IMR-90 (cell line): ENCODE measurements around the gene CFAP20. TPM values are rescaled to one million over a fixed set of nuclear protein-coding genes. Genes with fewer than 3 reads are reported as not detected.
A peak's percentile ranks its signal among the peaks of the same experiment; 100 is the strongest.

ENCODE experiments used
- ATAC-seq: fragments of 200-7000 bp; cut with Tn5 transposase; 2 replicates; pipeline ENCODE4 v1.9.1; 2020; ENCODE audit warnings: low read depth, mild to moderate bottlenecking, moderate library complexity
- BruUV-seq: library from RNA; stranded (reverse); fragments of 400-500 nt; replicated peaks from 2 replicates; lab custom pipeline; 2021; lab: Mats Ljungman, UMichigan
- CTCF ChIA-PET: fragments of 300-600 bp; formaldehyde crosslinking; extraction: SDS; loops from one replicate; lab custom pipeline; 2021; ENCODE audit warnings: antibody characterized with exemption; lab: Yijun Ruan, JAX
- POLR2A ChIA-PET: fragments of 300-600 bp; sonication (Branson Sonifier 250); formaldehyde crosslinking; loops from one replicate; lab custom pipeline; 2022; ENCODE audit warnings: antibody characterized with exemption; ENCODE audit not compliant: unreplicated experiment; lab: Charles Lee
- DNase-seq: peaks from one replicate; pipeline ENCODE4 v3.0.0; 2013
- H2AFZ ChIP-seq: replicated peaks from 2 replicates; pipeline ENCODE3; 2013; ENCODE audit warnings: low read length, mild to moderate bottlenecking; ENCODE audit not compliant: poor library complexity
- H2AK5ac ChIP-seq: 2 replicates; pipeline ENCODE4 v1.6.1; 2013; ENCODE audit warnings: low read depth, low read length, inconsistent platforms
- H2AK9ac ChIP-seq: replicated peaks from 2 replicates; pipeline ENCODE3; 2013; ENCODE audit warnings: mild to moderate bottlenecking, low read depth, low read length, moderate library complexity; ENCODE audit not compliant: poor library complexity
- H2BK120ac ChIP-seq: 2 replicates; pipeline ENCODE4 v1.6.1; 2013; ENCODE audit warnings: low read depth, low read length, inconsistent platforms
- H2BK15ac ChIP-seq: 3 replicates; pipeline ENCODE4 v1.6.1; 2013; ENCODE audit warnings: low read depth, low read length, inconsistent platforms
- H2BK20ac ChIP-seq: 2 replicates; pipeline ENCODE4 v1.6.1; 2013; ENCODE audit warnings: low read depth, mild to moderate bottlenecking, inconsistent platforms, low read length, moderate library complexity
- H2BK5ac ChIP-seq: 2 replicates; pipeline ENCODE4 v1.6.1; 2013; ENCODE audit warnings: mild to moderate bottlenecking, low read depth, low read length, inconsistent platforms; ENCODE audit not compliant: poor library complexity, severe bottlenecking
- H3K14ac ChIP-seq: replicated peaks from 2 replicates; pipeline ENCODE4 v1.6.1; 2013; ENCODE audit warnings: low read depth, low read length, inconsistent platforms
- H3K18ac ChIP-seq: 2 replicates; pipeline ENCODE4 v1.6.1; 2013; ENCODE audit warnings: low read depth, low read length, control low read depth
- H3K23ac ChIP-seq: 2 replicates; pipeline ENCODE4 v1.6.1; 2013; ENCODE audit warnings: low read depth, low read length, inconsistent platforms
- H3K27ac ChIP-seq: 2 replicates; pipeline ENCODE4 v1.5.1; 2013; ENCODE audit warnings: mild to moderate bottlenecking, control low read depth, low read length; ENCODE audit not compliant: insufficient read depth
- H3K27me3 ChIP-seq: 2 replicates; pipeline ENCODE4 v1.6.1; 2013; ENCODE audit warnings: low read length; ENCODE audit not compliant: control insufficient read depth, insufficient read depth
- H3K36me3 ChIP-seq: 2 replicates; pipeline ENCODE4 v1.6.1; 2013; ENCODE audit warnings: low read length, mixed read lengths; ENCODE audit not compliant: control insufficient read depth, insufficient read depth
- H3K4ac ChIP-seq: 2 replicates; pipeline ENCODE4 v1.6.1; 2013; ENCODE audit warnings: low read depth, low read length, inconsistent platforms
- H3K4me1 ChIP-seq: 2 replicates; pipeline ENCODE4 v1.6.1; 2013; ENCODE audit warnings: low read length, mixed read lengths; ENCODE audit not compliant: control insufficient read depth, insufficient read depth
- H3K4me2 ChIP-seq: 2 replicates; pipeline ENCODE4 v1.6.1; 2013; ENCODE audit warnings: low read depth, mild to moderate bottlenecking, control low read depth, low read length, moderate library complexity
- H3K4me3 ChIP-seq: 2 replicates; pipeline ENCODE4 v1.5.1; 2013; ENCODE audit warnings: low read depth, mild to moderate bottlenecking, control low read depth, low read length, moderate library complexity; ENCODE audit not compliant: insufficient read depth
- H3K56ac ChIP-seq: 2 replicates; pipeline ENCODE4 v1.6.1; 2013; ENCODE audit warnings: low read length, inconsistent platforms; ENCODE audit not compliant: insufficient read depth; ENCODE audit errors: extremely low read depth
- H3K79me1 ChIP-seq, 2 experiments: 2 replicates each; pipeline ENCODE4 v1.6.1; 2013; ENCODE audit warnings: low read length in 2 of 2, inconsistent platforms in 1 of 2, low read depth in 1 of 2
- H3K9ac ChIP-seq: 2 replicates; pipeline ENCODE4 v1.6.1; 2013; ENCODE audit warnings: low read depth, low read length, control low read depth
- H3K9me1 ChIP-seq: 2 replicates; pipeline ENCODE4 v1.6.1; 2013; ENCODE audit warnings: low read length, inconsistent platforms; ENCODE audit not compliant: insufficient read depth
- H3K9me3 ChIP-seq: 2 replicates; pipeline ENCODE4 v1.6.1; 2013; ENCODE audit warnings: low read length; ENCODE audit not compliant: control insufficient read depth, insufficient read depth
- H4K20me1 ChIP-seq: 2 replicates; pipeline ENCODE4 v1.6.1; 2013; ENCODE audit warnings: low read length, inconsistent platforms; ENCODE audit not compliant: insufficient read depth
- H4K5ac ChIP-seq: 2 replicates; pipeline ENCODE4 v1.6.1; 2013; ENCODE audit warnings: mild to moderate bottlenecking, low read depth, low read length, control low read depth
- H4K8ac ChIP-seq, 2 experiments: 2 replicates each; pipeline ENCODE4 v1.6.1; 2013; ENCODE audit warnings: low read depth in 2 of 2, low read length in 2 of 2, control low read depth in 1 of 2, inconsistent platforms in 1 of 2
- H4K91ac ChIP-seq: 2 replicates; pipeline ENCODE4 v1.6.1; 2013; ENCODE audit warnings: low read depth, low read length, inconsistent platforms; ENCODE audit not compliant: insufficient read depth
- BHLHE40 ChIP-seq: fragments of 150-350 bp; IDR thresholded peaks from 2 replicates; pipeline ENCODE4 v1.6.1; 2016; ENCODE audit warnings: mild to moderate bottlenecking, low read depth, low read length
- CEBPB ChIP-seq: IDR thresholded peaks from 2 replicates; pipeline ENCODE4 v1.6.1; 2012; ENCODE audit warnings: low read depth, low read length, improper control_type of control experiment
- CHD1 ChIP-seq: IDR thresholded peaks from 2 replicates; pipeline ENCODE4 v1.6.1; 2012; ENCODE audit warnings: low read depth, low read length, improper control_type of control experiment
- CTCF ChIP-seq: conservative IDR thresholded peaks from 2 replicates; pipeline ENCODE4 v1.5.1; 2012; ENCODE audit warnings: mild to moderate bottlenecking, low read depth, low read length, improper control_type of control experiment
- MAZ ChIP-seq: IDR thresholded peaks from 2 replicates; pipeline ENCODE4 v1.6.1; 2012; ENCODE audit warnings: low read depth, mild to moderate bottlenecking, low read length, improper control_type of control experiment, moderate library complexity, borderline replicate concordance
- NFE2L2 ChIP-seq: fragments of 150-350 bp; IDR thresholded peaks from 2 replicates; pipeline ENCODE4 v1.6.1; 2016; ENCODE audit warnings: low read depth, mild to moderate bottlenecking, low read length
- RAD21 ChIP-seq: IDR thresholded peaks from 2 replicates; pipeline ENCODE4 v1.6.1; 2012; ENCODE audit warnings: low read length, improper control_type of control experiment
- SMC3 ChIP-seq: fragments of 150-350 bp; IDR thresholded peaks from 2 replicates; pipeline ENCODE4 v1.6.1; 2016; ENCODE audit warnings: low read depth, mild to moderate bottlenecking, antibody characterized with exemption, low read length, moderate library complexity
- WGBS, 2 experiments: methylation state at CpG; one replicate each; pipeline versions ENCODE4 v1.1.5 to v1.1.7; 2013; ENCODE audit warnings: missing lambda C conversion rate in 2 of 2; ENCODE audit not compliant: insufficient read length in 1 of 2; ENCODE audit errors: extremely low coverage in 2 of 2; 5-methylcytosine and 5-hydroxymethylcytosine counted together
- dilution Hi-C: fragments of 300-500 bp; cut with HindIII; formaldehyde crosslinking; loops from one replicate; pipeline ENCODE4 v1.14.3; 2018; ENCODE audit warnings: low sequenced_read_pairs; ENCODE audit not compliant: unreplicated experiment
- in situ Hi-C: fragments of 300-500 bp; cut with MboI; formaldehyde crosslinking; loops from 3 replicates; pipeline ENCODE4 v1.14.3; 2019; ENCODE audit warnings: low sequenced_read_pairs, inconsistent platforms, mixed read lengths
- intact Hi-C: fragments of 100-400 bp; cut with micrococcal nuclease; formaldehyde crosslinking; loops from 2 replicates; pipeline ENCODE4 v1.10.0; 2022
- polyA plus RNA-seq, 3 experiments: library from polyadenylated mRNA; depleted of rRNA; stranded (reverse); fragments of >200 nt; gene quantifications; 2 replicates each; pipeline ENCODE4 v1.2.3, GENCODE V29; 2012; ENCODE audit warnings: low replicate concordance in 1 of 3
- total RNA-seq: library from RNA; depleted of rRNA; stranded (reverse); fragments of >200 nt; gene quantifications from 2 replicates; pipeline ENCODE4 v1.2.3, GENCODE V29; 2012

CFAP20 gene
- total and polyA plus RNA-seq, 2 of the 4 experiments (the other 2 are of a cell fraction) = 39.1 to 54.0 TPM

DNA sequence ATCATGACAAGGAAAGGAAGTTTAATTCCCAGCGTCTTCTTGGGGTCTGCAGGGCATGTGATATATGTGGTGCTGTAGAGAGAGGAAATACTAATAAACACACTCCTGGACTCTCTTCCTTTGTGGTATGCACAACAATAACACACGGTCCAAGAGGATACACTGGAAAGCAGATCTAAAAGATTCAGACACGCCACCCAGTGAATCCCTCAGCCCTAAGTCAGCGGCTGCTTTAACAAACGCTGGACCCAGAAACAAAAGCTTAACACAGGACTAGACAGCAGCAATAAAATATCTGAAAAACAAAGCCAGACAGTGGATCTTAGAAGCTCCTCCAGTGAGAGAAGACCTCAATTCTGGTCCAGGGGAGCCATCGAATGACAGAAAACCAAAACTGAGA lies 13.1 kb downstream of the CFAP20 start:
- H3K9ac ChIP-seq = no peak overlapping the region
- peak overlapping the region; percentile 10; the same call in 1 of the 2 replicates for H2BK20ac ChIP-seq

More for the DNA sequence above, 13.1 kb downstream of the CFAP20 start:
- Histone ChIP-seq H3K9me3 (no peaks in the 10 kb centered on the region), H3K27ac (peak overlapping the region; percentile 43; the same call in 1 of the 2 replicates), H2AK5ac (no peak overlapping the region), H3K56ac (no peak overlapping the region), H3K36me3 (peaks cover 17% of the 10 kb centered on the region), H4K91ac (0 out of 2 replicates have a peak overlapping the region, but pooled peaks have one; percentile 13), H3K4me1 (peaks cover 16% of the 10 kb centered on the region), H2BK120ac (peak overlapping the region; percentile 22; the same call in 1 of the 2 replicates), H2AFZ (no peak overlapping the region), H3K23ac (no peak overlapping the region), H3K14ac (no peak overlapping the region; the same call in 1 of the 2 replicates), H3K9me1 (peaks cover 27% of the 10 kb centered on the region), H3K4me2 (peak overlapping the region; percentile 37; the same call in 1 of the 2 replicates), H2AK9ac (no peak overlapping the region), H3K18ac (no peak overlapping the region), H3K79me1 (peaks cover 31 to 48% of the 10 kb centered on the region in 2 experiments), H4K8ac (peak overlapping the region in 1 of 2 experiments; percentile 48; a peak in 1 of 4 replicates), H2BK15ac (no peak overlapping the region), H3K4ac (peak overlapping the region; percentile 46; the same call in 1 of the 2 replicates), H3K27me3 (no peaks in the 10 kb centered on the region), H4K20me1 (peaks cover 48% of the 10 kb centered on the region), H3K4me3 (no peak overlapping the region), H4K5ac (no peak overlapping the region; the same call in 1 of the 2 replicates), H2BK5ac (no peak overlapping the region)
- ATAC-seq (peak; percentile 90), DNase-seq (peak; percentile 67)
- POLR2A ChIA-PET = no interaction called here
- no peak for TF ChIP-seq MAZ
- TF ChIP-seq RAD21 = no peak
- no peak for TF ChIP-seq CEBPB
- no peak for TF ChIP-seq BHLHE40
- TF ChIP-seq CHD1 = no peak
- TF ChIP-seq SMC3 = no peak
- no peak for TF ChIP-seq NFE2L2
- no peak for TF ChIP-seq CTCF
- no CpG with 5 or more reads among the region's 6 CpGs for WGBS, 2 experiments
- CTCF ChIA-PET = interaction anchor here (0.5 to 0.7 kb wide), 2 partner anchors 12 to 60 kb away, joined by 3 read pairs; no protein-coding TSS in a partner anchor
- dilution Hi-C loops = no loop called here
- intact Hi-C loops = no loop called here
- in situ Hi-C loops = loop anchor here (25.0 kb wide), 1 partner anchor 204 kb away; no protein-coding TSS in a partner anchor
- no TSS peak for BruUV-seq
